ENCODE data around the gene NAPEPLD. TPM values are rescaled to one million over a fixed set of nuclear protein-coding genes. Genes with fewer than 3 reads are reported as not detected.
"Not testable (repeated sequence)": the region's sequence is repeated elsewhere in the genome, so short reads cannot be mapped to it uniquely, and the experiment has no call there.

NAPEPLD gene
- total RNA-seq: 13.3 TPM
- long read RNA-seq, partial matches to known transcripts: 11 of 20 reads
- long read RNA-seq, other reads (novel, unspliced or antisense): 3 of 20 reads

GRCh38 chr7:103148994-103149807 lies at the start of gene NAPEPLD:
TSS of gene NAPEPLD (minus strand) at chr7:103149099. CDS start at chr7:103128776, 20,323 bp downstream.
- no peaks in the 10 kb centered on the region for H3K9me3 ChIP-seq
- no peak for TF ChIP-seq CTCF (IDR thresholded peaks at IDR 0.05)
- H3K36me3 ChIP-seq: no peaks in the 10 kb centered on the region
- intact Hi-C loops (cut with DNase I): no loop called here
- peak within 1 kb of the TSS; percentile 97 for H3K27ac ChIP-seq
- ATAC-seq (peak; percentile 95), DNase-seq (peak; percentile 94)
- H3K4me3 ChIP-seq: peak within 1 kb of the TSS; percentile 77
- no peaks in the 10 kb centered on the region for H3K27me3 ChIP-seq
- peaks cover 15% of the 10 kb centered on the region for H3K4me1 ChIP-seq

- H3K9me3 ChIP-seq; H3K36me3 ChIP-seq; H3K4me3 ChIP-seq; H3K27ac ChIP-seq; H3K27me3 ChIP-seq; intact Hi-C loops (cut with DNase I); DNase-seq; H3K4me1 ChIP-seq; ATAC-seq: not testable (repeated sequence)
Observed at GRCh38 chr7:103198079-103198478, 49.2 kb upstream of the NAPEPLD start.

- not testable (repeated sequence) for ATAC-seq, H3K9me3 ChIP-seq
Observed at GRCh38 chr7:103195364-103195763, 46.5 kb upstream of the NAPEPLD start.

GRCh38 chr7:103172415-103173146 lies 23.7 kb upstream of the NAPEPLD start:
- H3K27me3 ChIP-seq; DNase-seq; H3K36me3 ChIP-seq; H3K4me1 ChIP-seq; H3K27ac ChIP-seq; H3K9me3 ChIP-seq; intact Hi-C loops (cut with DNase I); H3K4me3 ChIP-seq: not testable (repeated sequence)
- peak; percentile 35 for ATAC-seq

More at GRCh38 chr7:103195364-103195763, 46.5 kb upstream of the NAPEPLD start:
- H3K4me1 ChIP-seq; H3K27me3 ChIP-seq; H3K27ac ChIP-seq; intact Hi-C loops (cut with DNase I); H3K36me3 ChIP-seq; H3K4me3 ChIP-seq; DNase-seq: not testable (repeated sequence)

GRCh38 chr7:103171695-103172414 lies 23.0 kb upstream of the NAPEPLD start:
- H3K9me3 ChIP-seq; H3K4me3 ChIP-seq; DNase-seq; intact Hi-C loops (cut with DNase I); H3K4me1 ChIP-seq; H3K36me3 ChIP-seq; ATAC-seq; H3K27me3 ChIP-seq; H3K27ac ChIP-seq: not testable (repeated sequence)

GRCh38 chr7:103166921-103167544 lies 18.1 kb upstream of the NAPEPLD start:
- H3K27ac ChIP-seq; H3K27me3 ChIP-seq; H3K4me3 ChIP-seq; H3K36me3 ChIP-seq; intact Hi-C loops (cut with DNase I); ATAC-seq; DNase-seq; H3K9me3 ChIP-seq; H3K4me1 ChIP-seq: not testable (repeated sequence)

GRCh38 chr7:103163087-103163825 lies 14.4 kb upstream of the NAPEPLD start:
- H3K4me1 ChIP-seq; H3K36me3 ChIP-seq; H3K27me3 ChIP-seq; intact Hi-C loops (cut with DNase I); H3K27ac ChIP-seq; H3K4me3 ChIP-seq; ATAC-seq; DNase-seq; H3K9me3 ChIP-seq: not testable (repeated sequence)

GRCh38 chr7:103162641-103163040 lies 13.7 kb upstream of the NAPEPLD start:
- intact Hi-C loops (cut with DNase I); H3K9me3 ChIP-seq; DNase-seq; H3K4me1 ChIP-seq; H3K36me3 ChIP-seq; H3K4me3 ChIP-seq; H3K27me3 ChIP-seq; H3K27ac ChIP-seq: not testable (repeated sequence)
- ATAC-seq: peak; percentile 83

GRCh38 chr7:103161998-103162616 lies 13.2 kb upstream of the NAPEPLD start:
- H3K27ac ChIP-seq; H3K36me3 ChIP-seq; H3K27me3 ChIP-seq; ATAC-seq; DNase-seq; H3K4me1 ChIP-seq; H3K9me3 ChIP-seq; intact Hi-C loops (cut with DNase I); H3K4me3 ChIP-seq: not testable (repeated sequence)

- H3K27ac ChIP-seq; H3K9me3 ChIP-seq; ATAC-seq; intact Hi-C loops (cut with DNase I); DNase-seq; H3K27me3 ChIP-seq; H3K4me1 ChIP-seq; H3K4me3 ChIP-seq; H3K36me3 ChIP-seq: not testable (repeated sequence)
Observed at GRCh38 chr7:103159072-103159471, 10.2 kb upstream of the NAPEPLD start.

GRCh38 chr7:103155331-103156024 lies 6.6 kb upstream of the NAPEPLD start:
- H3K27me3 ChIP-seq, H3K27ac ChIP-seq: not testable (repeated sequence)
- peak; percentile 20 for ATAC-seq

More at GRCh38 chr7:103155331-103156024, 6.6 kb upstream of the NAPEPLD start:
- H3K4me3 ChIP-seq: peak overlapping the region; percentile 14
- H3K4me1 ChIP-seq; H3K36me3 ChIP-seq; H3K9me3 ChIP-seq; DNase-seq; intact Hi-C loops (cut with DNase I): not testable (repeated sequence)
